Activated T-cell treated with anti-CD3 and anti-CD28 coated beads, Interleukin-2, amount 50 U/mL, for 24 hours (primary cell): ENCODE data around the gene ANP32E.

Experiments
- DNase-seq: peaks from one replicate; pipeline ENCODE4 v3.0.0-alpha.2; 2020
- H3K27ac Mint-ChIP-seq: 2 replicates; pipeline ENCODE4 v1.8.0; 2020; ENCODE audit warnings: mild to moderate bottlenecking, mixed read lengths
- H3K27me3 Mint-ChIP-seq: 2 replicates; pipeline ENCODE4 v1.8.0; 2020; ENCODE audit warnings: mixed read lengths
- H3K36me3 Mint-ChIP-seq: 2 replicates; pipeline ENCODE4 v1.8.0; 2020; ENCODE audit warnings: low read depth, mixed read lengths
- H3K4me1 Mint-ChIP-seq: 2 replicates; pipeline ENCODE4 v1.8.0; 2020; ENCODE audit warnings: low read depth, mixed read lengths
- H3K4me3 Mint-ChIP-seq: 2 replicates; pipeline ENCODE4 v1.8.0; 2020; ENCODE audit warnings: mild to moderate bottlenecking, moderate library complexity, mixed read lengths
- H3K9me3 Mint-ChIP-seq: 2 replicates; pipeline ENCODE4 v1.8.0; 2020; ENCODE audit warnings: mixed read lengths

The ANP32E gene

GRCh38 chr1:150178548-150178947 is 57.4 kb downstream of the ANP32E start:
- no peaks in the 10 kb centered on the region for H3K27me3 Mint-ChIP-seq
- H3K27ac Mint-ChIP-seq: no peak overlapping the region
- H3K4me1 Mint-ChIP-seq: no peaks in the 10 kb centered on the region
- no peak for DNase-seq
- no peaks in the 10 kb centered on the region for H3K9me3 Mint-ChIP-seq
- H3K4me3 Mint-ChIP-seq: no peak overlapping the region
- no peaks in the 10 kb centered on the region for H3K36me3 Mint-ChIP-seq

- Mint-ChIP-seq H3K4me3 (no peak overlapping the region), H3K9me3 (no peaks in the 10 kb centered on the region), H3K4me1 (no peaks in the 10 kb centered on the region), H3K36me3 (no peaks in the 10 kb centered on the region), H3K27me3 (no peaks in the 10 kb centered on the region), H3K27ac (no peak overlapping the region)
- DNase-seq: no peak
Measured at GRCh38 chr1:150176593-150176992, 59.3 kb downstream of the ANP32E start.

DNA sequence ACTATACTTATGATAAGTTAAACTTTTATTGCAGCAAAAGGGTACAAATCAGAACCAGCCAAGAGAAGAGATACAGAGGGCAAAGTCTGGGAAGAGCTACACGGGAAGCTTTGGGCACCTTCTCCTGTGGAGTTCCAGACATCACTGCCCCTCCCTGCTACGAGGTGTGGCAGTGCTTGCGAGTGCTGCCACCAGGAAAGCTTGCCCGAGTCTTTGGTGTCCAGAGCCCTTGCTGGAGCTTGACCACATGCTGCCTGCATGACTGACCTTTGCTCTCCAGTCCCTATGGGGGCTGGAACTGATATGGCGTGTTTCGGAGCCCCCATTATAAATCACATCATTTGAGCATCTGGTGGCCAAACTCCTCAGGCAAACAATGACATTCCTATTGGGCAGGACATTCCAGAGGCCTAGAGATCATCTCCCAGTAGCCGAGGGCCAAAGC is 62.7 kb downstream of the ANP32E start:
- H3K27me3 Mint-ChIP-seq: no peaks in the 10 kb centered on the region
- H3K4me1 Mint-ChIP-seq: no peaks in the 10 kb centered on the region
- no peak overlapping the region for H3K4me3 Mint-ChIP-seq
- no peaks in the 10 kb centered on the region for H3K9me3 Mint-ChIP-seq
- no peaks in the 10 kb centered on the region for H3K36me3 Mint-ChIP-seq
- H3K27ac Mint-ChIP-seq: no peak overlapping the region
- DNase-seq: no peak

GRCh38 chr1:150171801-150172200 is 64.1 kb downstream of the ANP32E start:
- no peaks in the 10 kb centered on the region for H3K9me3 Mint-ChIP-seq
- H3K4me1 Mint-ChIP-seq: no peaks in the 10 kb centered on the region
- H3K27ac Mint-ChIP-seq: no peak overlapping the region
- H3K36me3 Mint-ChIP-seq: no peaks in the 10 kb centered on the region
- H3K27me3 Mint-ChIP-seq: no peaks in the 10 kb centered on the region
- H3K4me3 Mint-ChIP-seq: no peak overlapping the region
- no peak for DNase-seq

GRCh38 chr1:150168960-150169601 is 66.8 kb downstream of the ANP32E start:
- H3K4me1 Mint-ChIP-seq: no peaks in the 10 kb centered on the region
- H3K4me3 Mint-ChIP-seq: no peak overlapping the region
- no peaks in the 10 kb centered on the region for H3K36me3 Mint-ChIP-seq
- DNase-seq: peak; percentile 59
- no peaks in the 10 kb centered on the region for H3K9me3 Mint-ChIP-seq
- no peak overlapping the region for H3K27ac Mint-ChIP-seq
- H3K27me3 Mint-ChIP-seq: no peaks in the 10 kb centered on the region
